GM23338 (cell line): ENCODE data around the gene CIRBP. TPM values are rescaled to one million over a fixed set of nuclear protein-coding genes. Genes with fewer than 3 reads are reported as not detected.

ENCODE experiments used
- ATAC-seq: fragments of 200-7000 bp; cut with Tn5 transposase; 3 replicates; pipeline ENCODE4 v1.9.1; 2020
- DNase-seq: peaks from one replicate; pipeline ENCODE4 v3.0.0-alpha.2; 2015; ENCODE audit warnings: low spot score
- H2AFZ ChIP-seq: fragments of 200-600 bp; sonication (generic); 2 replicates; pipeline ENCODE4 v1.8.0; 2016; ENCODE audit warnings: antibody characterized with exemption, mild to moderate bottlenecking, moderate library complexity
- H3F3A ChIP-seq: fragments of 200-600 bp; sonication (generic); replicated peaks from 2 replicates; pipeline ENCODE4 v1.8.0; 2017; ENCODE audit warnings: antibody characterized with exemption, mixed run types, low read depth
- H3K27ac ChIP-seq: fragments of 200-600 bp; sonication (generic); 2 replicates; pipeline ENCODE4 v1.6.1; 2016; ENCODE audit warnings: low read depth
- H3K27me3 ChIP-seq: fragments of 200-600 bp; sonication (generic); 2 replicates; pipeline ENCODE4 v1.8.0; 2016; ENCODE audit warnings: mild to moderate bottlenecking, mixed run types, moderate library complexity; ENCODE audit not compliant: insufficient read depth
- H3K36me3 ChIP-seq: fragments of 200-600 bp; sonication (generic); 2 replicates; pipeline ENCODE4 v1.8.0; 2016; ENCODE audit warnings: mild to moderate bottlenecking; ENCODE audit not compliant: insufficient read depth
- H3K4me1 ChIP-seq: fragments of 200-600 bp; sonication (generic); 2 replicates; pipeline ENCODE4 v1.8.0; 2016; ENCODE audit warnings: mild to moderate bottlenecking, moderate library complexity; ENCODE audit not compliant: insufficient read depth
- H3K4me2 ChIP-seq: fragments of 200-600 bp; sonication (generic); 2 replicates; pipeline ENCODE4 v1.7.1; 2017; ENCODE audit warnings: mixed run types
- H3K4me3 ChIP-seq: fragments of 200-600 bp; sonication (generic); 2 replicates; pipeline ENCODE4 v1.6.1; 2016; ENCODE audit warnings: mixed run types
- H3K79me2 ChIP-seq: fragments of 200-600 bp; sonication (generic); replicated peaks from 2 replicates; pipeline ENCODE4 v1.8.0; 2017; ENCODE audit warnings: mild to moderate bottlenecking; ENCODE audit not compliant: insufficient read depth
- H3K9me2 ChIP-seq: fragments of 200-600 bp; sonication (generic); 2 replicates; pipeline ENCODE4 v1.8.0; 2017; ENCODE audit not compliant: insufficient read depth
- H4K20me1 ChIP-seq: fragments of 200-600 bp; sonication (generic); replicated peaks from 2 replicates; pipeline ENCODE4 v1.8.0; 2017; ENCODE audit warnings: mild to moderate bottlenecking; ENCODE audit not compliant: insufficient read depth
- H3K27ac Mint-ChIP-seq: 2 replicates; pipeline ENCODE4 v1.8.0; 2020; ENCODE audit warnings: inconsistent platforms, mild to moderate bottlenecking, moderate library complexity, mixed read lengths
- H3K27me3 Mint-ChIP-seq: 3 replicates; pipeline ENCODE4 v1.8.0; 2022; ENCODE audit warnings: low read depth, mild to moderate bottlenecking, moderate library complexity, mixed read lengths, inconsistent platforms; ENCODE audit not compliant: insufficient read depth, poor library complexity
- H3K36me3 Mint-ChIP-seq: 3 replicates; pipeline ENCODE4 v1.8.0; 2021; ENCODE audit warnings: low read depth, mild to moderate bottlenecking, inconsistent platforms, moderate library complexity, mixed read lengths
- H3K4me1 Mint-ChIP-seq: 3 replicates; pipeline ENCODE4 v1.8.0; 2020; ENCODE audit warnings: mild to moderate bottlenecking, inconsistent platforms, mixed read lengths
- H3K4me3 Mint-ChIP-seq: 3 replicates; pipeline ENCODE4 v1.8.0; 2021; ENCODE audit warnings: moderate library complexity, mild to moderate bottlenecking, inconsistent platforms, mixed read lengths
- H3K9me3 Mint-ChIP-seq: 3 replicates; pipeline ENCODE4 v1.8.0; 2020; ENCODE audit warnings: moderate library complexity, mild to moderate bottlenecking, inconsistent platforms, mixed read lengths
- CREB1 ChIP-seq: fragments of 250-450 bp; sonication (Bioruptor Pico); IDR thresholded peaks from 2 replicates; pipeline ENCODE4 v1.5.0; 2020; ENCODE audit warnings: low read depth, mild to moderate bottlenecking, moderate library complexity
- NANOG ChIP-seq: IDR thresholded peaks from 2 replicates; pipeline ENCODE4 v1.6.1; 2016; ENCODE audit warnings: antibody characterized with exemption, borderline replicate concordance
- STAT1 ChIP-seq: IDR thresholded peaks from one replicate; pipeline ENCODE4 v1.6.1; 2016; ENCODE audit warnings: antibody characterized with exemption; ENCODE audit not compliant: unreplicated experiment
- ZNF114 ChIP-seq: fragments of 250-450 bp; sonication (Bioruptor Pico); IDR thresholded peaks from 2 replicates; pipeline ENCODE4 v1.5.0; 2020; ENCODE audit warnings: mild to moderate bottlenecking, moderate library complexity
- ZNF331 ChIP-seq: fragments of 250-450 bp; sonication (Bioruptor Pico); IDR thresholded peaks from 2 replicates; pipeline ENCODE4 v1.5.0; 2020; ENCODE audit warnings: low read depth, mild to moderate bottlenecking, moderate library complexity
- polyA plus RNA-seq: library from polyadenylated mRNA; unstranded; fragments of >200 nt; fragmentation: Nextera tagmentation; extraction: Ambion mirVana; gene quantifications from 2 replicates; pipeline ENCODE4 v1.2.1, GENCODE V29; 2016
- total RNA-seq: library from RNA; depleted of rRNA; stranded (reverse); fragments of >200 nt; shearing (Covaris generic); gene quantifications from 2 replicates; pipeline ENCODE4 v1.2.3, GENCODE V29; 2014
- TF ChIP-seq, protein P1 (sequence below): fragments of 250-450 bp; sonication (Bioruptor Pico); IDR thresholded peaks from 2 replicates; pipeline ENCODE4 v1.5.0; 2020; ENCODE audit warnings: mild to moderate bottlenecking, moderate library complexity

Gene CIRBP
- total and polyA plus RNA-seq, 2 experiments from 2014 or later = 153 to 202 TPM

DNA sequence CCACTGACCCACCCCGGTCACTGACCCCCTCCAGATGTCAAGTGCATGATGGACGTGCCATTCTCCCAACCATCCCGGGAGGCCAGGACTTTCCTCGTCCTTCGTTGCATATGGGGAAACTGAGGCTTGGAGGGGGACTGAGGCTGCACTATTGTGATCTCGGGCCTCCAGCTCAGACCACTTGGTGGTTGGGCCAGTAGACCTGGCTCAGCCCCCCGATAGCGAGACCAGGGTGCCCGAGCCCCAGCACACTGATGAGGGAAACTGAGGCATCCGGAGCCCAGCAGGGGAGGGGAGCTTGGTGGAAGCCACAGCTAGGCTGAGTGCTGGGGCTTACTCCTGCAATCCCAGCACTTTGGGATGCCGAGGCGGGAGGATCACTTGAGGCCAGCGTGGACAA, 26.9 kb downstream of the CIRBP start:
- Histone ChIP-seq H3K27ac (no peak overlapping the region), H3K9me2 (no peaks in the 10 kb centered on the region), H2AFZ (no peak overlapping the region), H3F3A (peaks cover 5% of the 10 kb centered on the region; the same call in 1 of the 2 replicates), H3K4me2 (no peak overlapping the region), H3K36me3 (no peaks in the 10 kb centered on the region), H3K4me3 (no peak overlapping the region), H4K20me1 (no peaks in the 10 kb centered on the region), H3K79me2 (no peaks in the 10 kb centered on the region), H3K27me3 (peaks cover 4% of the 10 kb centered on the region; the same call in 1 of the 2 replicates), H3K4me1 (no peaks in the 10 kb centered on the region)
- TF ChIP-seq CREB1 (CRISPR knock-in tag) (no peak), STAT1 (no peak), ZNF331 (no peak), NANOG (no peak), ZNF114 (CRISPR knock-in tag) (no peak)
- TF ChIP-seq, protein P1, sequence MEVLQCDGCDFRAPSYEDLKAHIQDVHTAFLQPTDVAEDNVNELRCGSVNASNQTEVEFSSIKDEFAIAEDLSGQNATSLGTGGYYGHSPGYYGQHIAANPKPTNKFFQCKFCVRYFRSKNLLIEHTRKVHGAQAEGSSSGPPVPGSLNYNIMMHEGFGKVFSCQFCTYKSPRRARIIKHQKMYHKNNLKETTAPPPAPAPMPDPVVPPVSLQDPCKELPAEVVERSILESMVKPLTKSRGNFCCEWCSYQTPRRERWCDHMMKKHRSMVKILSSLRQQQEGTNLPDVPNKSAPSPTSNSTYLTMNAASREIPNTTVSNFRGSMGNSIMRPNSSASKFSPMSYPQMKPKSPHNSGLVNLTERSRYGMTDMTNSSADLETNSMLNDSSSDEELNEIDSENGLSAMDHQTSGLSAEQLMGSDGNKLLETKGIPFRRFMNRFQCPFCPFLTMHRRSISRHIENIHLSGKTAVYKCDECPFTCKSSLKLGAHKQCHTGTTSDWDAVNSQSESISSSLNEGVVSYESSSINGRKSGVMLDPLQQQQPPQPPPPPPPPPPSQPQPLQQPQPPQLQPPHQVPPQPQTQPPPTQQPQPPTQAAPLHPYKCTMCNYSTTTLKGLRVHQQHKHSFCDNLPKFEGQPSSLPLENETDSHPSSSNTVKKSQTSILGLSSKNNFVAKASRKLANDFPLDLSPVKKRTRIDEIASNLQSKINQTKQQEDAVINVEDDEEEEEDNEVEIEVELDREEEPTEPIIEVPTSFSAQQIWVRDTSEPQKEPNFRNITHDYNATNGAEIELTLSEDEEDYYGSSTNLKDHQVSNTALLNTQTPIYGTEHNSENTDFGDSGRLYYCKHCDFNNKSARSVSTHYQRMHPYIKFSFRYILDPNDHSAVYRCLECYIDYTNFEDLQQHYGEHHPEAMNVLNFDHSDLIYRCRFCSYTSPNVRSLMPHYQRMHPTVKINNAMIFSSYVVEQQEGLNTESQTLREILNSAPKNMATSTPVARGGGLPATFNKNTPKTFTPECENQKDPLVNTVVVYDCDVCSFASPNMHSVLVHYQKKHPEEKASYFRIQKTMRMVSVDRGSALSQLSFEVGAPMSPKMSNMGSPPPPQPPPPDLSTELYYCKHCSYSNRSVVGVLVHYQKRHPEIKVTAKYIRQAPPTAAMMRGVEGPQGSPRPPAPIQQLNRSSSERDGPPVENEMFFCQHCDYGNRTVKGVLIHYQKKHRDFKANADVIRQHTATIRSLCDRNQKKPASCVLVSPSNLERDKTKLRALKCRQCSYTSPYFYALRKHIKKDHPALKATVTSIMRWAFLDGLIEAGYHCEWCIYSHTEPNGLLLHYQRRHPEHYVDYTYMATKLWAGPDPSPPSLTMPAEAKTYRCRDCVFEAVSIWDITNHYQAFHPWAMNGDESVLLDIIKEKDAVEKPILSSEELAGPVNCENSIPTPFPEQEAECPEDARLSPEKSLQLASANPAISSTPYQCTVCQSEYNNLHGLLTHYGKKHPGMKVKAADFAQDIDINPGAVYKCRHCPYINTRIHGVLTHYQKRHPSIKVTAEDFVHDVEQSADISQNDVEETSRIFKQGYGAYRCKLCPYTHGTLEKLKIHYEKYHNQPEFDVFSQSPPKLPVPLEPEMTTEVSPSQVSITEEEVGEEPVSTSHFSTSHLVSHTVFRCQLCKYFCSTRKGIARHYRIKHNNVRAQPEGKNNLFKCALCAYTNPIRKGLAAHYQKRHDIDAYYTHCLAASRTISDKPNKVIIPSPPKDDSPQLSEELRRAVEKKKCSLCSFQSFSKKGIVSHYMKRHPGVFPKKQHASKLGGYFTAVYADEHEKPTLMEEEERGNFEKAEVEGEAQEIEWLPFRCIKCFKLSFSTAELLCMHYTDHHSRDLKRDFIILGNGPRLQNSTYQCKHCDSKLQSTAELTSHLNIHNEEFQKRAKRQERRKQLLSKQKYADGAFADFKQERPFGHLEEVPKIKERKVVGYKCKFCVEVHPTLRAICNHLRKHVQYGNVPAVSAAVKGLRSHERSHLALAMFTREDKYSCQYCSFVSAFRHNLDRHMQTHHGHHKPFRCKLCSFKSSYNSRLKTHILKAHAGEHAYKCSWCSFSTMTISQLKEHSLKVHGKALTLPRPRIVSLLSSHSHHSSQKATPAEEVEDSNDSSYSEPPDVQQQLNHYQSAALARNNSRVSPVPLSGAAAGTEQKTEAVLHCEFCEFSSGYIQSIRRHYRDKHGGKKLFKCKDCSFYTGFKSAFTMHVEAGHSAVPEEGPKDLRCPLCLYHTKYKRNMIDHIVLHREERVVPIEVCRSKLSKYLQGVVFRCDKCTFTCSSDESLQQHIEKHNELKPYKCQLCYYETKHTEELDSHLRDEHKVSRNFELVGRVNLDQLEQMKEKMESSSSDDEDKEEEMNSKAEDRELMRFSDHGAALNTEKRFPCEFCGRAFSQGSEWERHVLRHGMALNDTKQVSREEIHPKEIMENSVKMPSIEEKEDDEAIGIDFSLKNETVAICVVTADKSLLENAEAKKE (CRISPR knock-in tag) = no peak
- DNase-seq (no peak), ATAC-seq (no peak)
- no peaks in the 10 kb centered on the region for H3K36me3 Mint-ChIP-seq
- H3K4me1 Mint-ChIP-seq = peaks cover 2% of the 10 kb centered on the region; the same call in 1 of the 3 replicates
- H3K9me3 Mint-ChIP-seq = no peaks in the 10 kb centered on the region
- no peak overlapping the region for H3K4me3 Mint-ChIP-seq
- no peak overlapping the region for H3K27ac Mint-ChIP-seq
- H3K27me3 Mint-ChIP-seq = peaks cover 7% of the 10 kb centered on the region
